Measurements from ENCODE around the gene SLC7A14.
A peak's percentile ranks its signal among the peaks of the same experiment; 100 is the strongest.

The SLC7A14 gene

GRCh38 chr3:170473358-170473757, 112.5 kb downstream of the SLC7A14 start:
- no peak for DNase-seq (ENCODE audit: extremely low read depth, low read depth)
- TF ChIP-seq CTCF (IDR thresholded peaks at IDR 0.05; ENCODE audit: low read depth, low read length), result no peak

GRCh38 chr3:170471149-170471548, 114.7 kb downstream of the SLC7A14 start:
- no peak for TF ChIP-seq CTCF (IDR thresholded peaks at IDR 0.05; ENCODE audit: low read depth, low read length)
- no peak for DNase-seq (ENCODE audit: extremely low read depth, low read depth)

GRCh38 chr3:170470063-170471016, 115.5 kb downstream of the SLC7A14 start:
- TF ChIP-seq CTCF (IDR thresholded peaks at IDR 0.05; ENCODE audit: low read depth, low read length), result no peak
- DNase-seq (ENCODE audit: extremely low read depth, low read depth), result peak; percentile 73

GRCh38 chr3:170469151-170470062, 116.5 kb downstream of the SLC7A14 start:
- no peak for TF ChIP-seq CTCF (IDR thresholded peaks at IDR 0.05; ENCODE audit: low read depth, low read length)
- DNase-seq (ENCODE audit: extremely low read depth, low read depth), result peak; percentile 91

- TF ChIP-seq CTCF (IDR thresholded peaks at IDR 0.05; ENCODE audit: low read depth, low read length), result no peak
- DNase-seq (ENCODE audit: extremely low read depth, low read depth), result no peak
Measured at GRCh38 chr3:170467571-170468147, 118.2 kb downstream of the SLC7A14 start.

- DNase-seq (ENCODE audit: extremely low read depth, low read depth), result no peak
Measured at GRCh38 chr3:170467007-170467406, 118.9 kb downstream of the SLC7A14 start.

More at GRCh38 chr3:170467007-170467406, 118.9 kb downstream of the SLC7A14 start:
- no peak for TF ChIP-seq CTCF (IDR thresholded peaks at IDR 0.05; ENCODE audit: low read depth, low read length)

Data from AG09319 (cell line).